NCI-H345 treated with DMSO at 0.1 percent for 48 hours (cell line): ENCODE results near the gene BCL2L12.

ENCODE experiments used
- DNase-seq: peaks from one replicate; lab custom pipeline; 2025; ENCODE audit not compliant: unreplicated experiment; lab: John Stamatoyannopoulos, UW

The BCL2L12 gene

DNA sequence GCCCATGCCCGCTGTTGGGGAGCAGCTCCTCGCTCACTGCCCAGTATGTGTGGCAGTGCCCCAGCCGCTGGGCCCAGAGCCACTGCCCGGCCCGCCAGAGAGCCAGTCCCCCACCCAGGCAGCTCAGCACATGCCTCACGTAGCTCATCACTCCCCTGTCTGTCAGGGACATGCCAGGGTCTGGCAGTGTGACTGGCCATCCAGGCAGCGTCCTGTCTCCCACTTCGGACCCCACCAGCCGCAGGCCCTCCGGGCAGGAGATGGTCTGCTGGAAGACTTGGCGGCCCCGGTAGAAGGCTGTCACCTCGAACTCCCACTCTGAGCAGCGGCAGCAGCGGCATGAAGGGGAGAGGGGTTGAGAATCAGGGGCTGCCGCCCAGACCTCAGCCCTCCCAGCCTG is 3.7 kb upstream of the BCL2L12 start:
- DNase-seq = no peak

DNA sequence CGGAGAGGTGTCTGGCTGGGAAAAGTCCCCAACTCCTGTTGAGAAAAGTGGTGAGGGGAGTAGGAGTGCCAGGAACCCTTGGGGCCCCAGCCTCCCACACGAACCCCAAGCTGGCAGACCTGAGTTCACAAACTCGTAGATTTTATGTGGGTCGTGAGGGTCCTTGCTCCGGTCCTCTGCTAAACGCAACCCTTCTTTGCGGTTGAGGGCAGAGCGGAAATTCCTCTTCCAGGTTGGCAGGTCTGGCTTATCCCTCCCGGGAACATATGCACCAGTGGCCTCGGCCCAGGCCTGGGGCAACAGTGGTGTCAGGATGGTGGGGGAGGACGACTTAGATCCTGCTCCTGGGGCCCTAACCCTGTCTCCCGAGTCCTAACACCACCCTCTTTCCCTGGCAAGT is 2.5 kb upstream of the BCL2L12 start:
- DNase-seq = no peak

GRCh38 chr19:49664171-49665035 is 1.3 kb upstream of the BCL2L12 start:
- peak; percentile 56 for DNase-seq

DNA sequence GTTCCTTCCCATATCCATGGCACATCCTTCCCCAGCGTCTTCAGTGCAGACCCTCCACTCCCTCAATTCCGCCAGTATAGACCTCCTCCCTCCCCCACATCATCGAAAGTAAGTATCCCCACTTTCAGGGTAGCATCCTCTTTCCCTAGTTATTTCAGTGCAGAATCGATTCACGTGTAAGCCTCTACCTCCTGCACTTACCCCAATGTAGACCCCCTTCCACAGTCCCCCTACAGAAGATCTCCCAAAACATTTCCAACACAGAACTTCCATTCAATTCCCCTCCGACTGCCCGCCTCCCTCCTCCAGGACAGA is 740 bp upstream of the BCL2L12 start:
- DNase-seq = no peak

DNA sequence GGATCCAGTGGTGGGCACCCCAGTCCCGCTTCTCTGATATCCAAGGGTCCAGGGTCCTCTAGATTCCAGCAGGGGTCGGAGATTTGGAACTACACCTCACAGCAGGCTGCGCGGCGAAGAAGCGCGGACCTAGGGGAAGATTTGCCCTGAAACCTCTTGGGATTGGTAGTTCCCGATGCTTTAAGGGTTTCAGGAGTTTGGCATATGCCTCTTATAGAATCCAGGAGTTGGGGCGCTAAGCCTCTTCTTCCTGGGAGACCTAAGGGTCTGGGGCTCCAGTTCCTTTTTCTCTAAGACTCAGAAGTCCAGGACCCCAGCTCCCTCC is 349 bp downstream of the BCL2L12 start:
- DNase-seq = no peak

DNA sequence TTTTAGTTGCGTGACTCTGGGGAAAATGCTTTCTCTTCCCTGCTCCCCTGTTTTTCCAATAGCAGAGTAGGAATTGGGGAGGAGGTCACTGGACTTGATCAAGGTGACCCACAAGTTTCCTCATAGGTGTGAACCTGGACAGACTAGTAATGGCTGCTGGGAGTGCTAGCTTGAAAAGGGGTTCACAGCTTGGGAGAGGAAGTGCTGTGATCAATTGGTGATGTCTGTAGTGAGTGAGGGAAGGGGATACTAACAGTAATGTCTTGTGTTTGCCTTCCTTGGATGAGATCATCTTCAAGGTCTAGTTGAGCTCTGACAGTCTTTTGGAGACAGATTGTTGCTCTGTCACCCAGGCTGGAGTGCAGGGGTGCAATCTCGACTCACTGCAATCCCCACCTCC is 1.7 kb downstream of the BCL2L12 start:
- DNase-seq = no peak

DNA sequence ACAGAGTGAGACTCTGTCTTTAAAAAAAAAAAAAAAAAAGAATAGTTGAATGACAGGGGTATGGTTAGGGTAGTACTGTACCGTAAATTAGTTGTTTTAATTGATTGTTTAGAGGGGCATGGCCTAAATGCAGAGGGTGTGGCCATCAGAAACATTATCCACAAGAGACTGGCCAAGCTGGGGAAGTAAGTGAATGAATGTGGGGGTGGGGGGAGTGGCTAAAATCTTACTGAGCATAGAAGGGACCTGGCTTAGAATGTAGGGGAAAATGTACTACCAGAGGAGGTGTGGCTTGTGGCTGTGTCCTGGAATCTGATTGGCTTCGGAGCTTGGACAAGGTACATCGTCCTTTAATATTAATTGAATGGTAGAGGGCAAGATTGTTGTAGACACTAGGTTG is 3.8 kb downstream of the BCL2L12 start:
- DNase-seq = no peak

DNA sequence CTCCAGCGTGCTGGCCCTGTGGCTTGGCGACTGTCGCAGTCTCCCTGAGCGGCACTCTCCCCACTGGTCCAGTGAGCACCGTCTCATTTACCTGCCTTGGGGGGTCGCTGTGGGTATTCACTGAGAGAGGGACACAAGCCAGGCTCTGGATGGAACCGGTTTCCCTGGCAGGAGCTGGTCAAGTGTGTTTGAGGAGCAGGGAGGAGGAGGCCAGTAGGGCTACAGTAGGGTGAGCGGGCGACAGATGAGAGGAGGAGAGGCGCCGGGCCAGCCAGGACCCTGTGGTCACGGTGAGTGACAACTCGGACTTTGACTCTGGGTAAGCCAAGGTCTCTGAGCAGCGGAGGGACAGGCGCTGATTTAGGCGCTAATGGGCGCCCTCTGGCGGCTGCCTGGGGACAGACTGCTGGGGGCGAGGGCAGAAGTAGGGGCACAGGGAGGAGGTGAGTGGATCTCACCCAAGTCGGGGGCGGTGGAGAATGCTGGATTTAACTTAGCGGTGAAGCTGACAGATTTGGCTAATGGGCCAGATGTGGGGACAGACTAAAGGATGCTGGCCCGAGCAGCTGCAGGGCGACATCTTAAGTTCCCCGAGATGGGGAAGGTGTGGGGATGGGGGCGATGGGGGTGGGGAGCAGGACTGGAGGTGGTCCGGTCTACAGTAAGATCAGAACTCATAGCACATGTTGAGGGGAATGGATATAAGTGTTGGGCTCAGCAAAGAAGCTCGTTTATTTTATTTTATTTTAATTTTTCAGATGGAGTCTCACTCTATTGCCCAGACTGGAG is 6.6 kb downstream of the BCL2L12 start:
- DNase-seq = peak; percentile 33

DNA sequence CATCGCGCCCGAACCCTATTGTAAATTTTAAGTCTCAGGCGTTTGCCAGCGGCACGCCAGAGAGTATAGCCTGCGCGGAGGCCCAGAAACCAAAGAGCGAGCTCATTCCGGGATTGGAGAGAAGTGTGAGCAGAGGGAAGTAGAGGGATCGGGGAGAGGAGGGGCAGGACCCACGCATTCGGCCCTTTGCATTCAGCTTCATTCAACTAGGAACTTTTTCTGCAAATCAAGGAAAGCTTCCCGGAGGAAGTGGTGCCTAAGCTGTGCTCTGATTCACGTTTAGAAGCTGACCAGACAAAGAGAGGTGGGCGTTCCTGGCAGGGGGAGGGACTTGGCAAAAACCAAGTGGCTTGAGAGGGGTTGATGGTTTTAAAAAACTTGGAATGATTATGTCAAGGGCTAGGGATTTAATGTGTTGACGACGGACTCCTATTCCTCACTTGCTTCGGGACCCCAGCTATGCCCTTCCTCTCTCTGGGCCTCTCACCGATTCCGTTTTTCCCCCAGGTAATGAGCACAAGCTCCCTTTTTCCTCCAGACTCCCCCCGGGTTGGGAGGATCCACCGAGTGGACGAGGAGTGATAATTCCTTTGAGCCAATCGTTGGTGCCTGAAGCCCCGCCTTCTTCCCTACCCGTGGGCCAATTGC is 10.5 kb downstream of the BCL2L12 start:
- DNase-seq = peak; percentile 69

DNA sequence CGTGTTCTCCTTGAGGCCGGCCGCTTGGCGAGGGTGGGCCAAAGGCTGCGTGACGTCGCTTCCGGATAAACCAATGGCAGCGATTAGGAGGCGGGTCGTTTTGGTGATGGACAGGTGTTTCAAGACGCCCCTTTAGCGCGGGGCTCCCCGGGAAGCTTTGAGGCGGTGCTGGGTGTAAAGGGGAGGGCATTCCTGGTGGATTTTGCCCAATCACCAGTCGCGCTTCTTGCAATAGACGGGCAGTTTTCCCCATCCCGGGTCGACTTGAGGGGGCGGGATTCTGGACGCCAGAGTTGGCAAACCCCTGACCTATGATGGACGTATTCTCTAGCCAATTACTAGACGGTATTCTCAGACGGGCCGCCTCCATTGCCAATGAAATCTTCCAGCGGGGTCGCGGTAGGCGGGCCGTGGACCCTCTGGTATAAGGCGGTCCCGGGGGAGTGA is 11.1 kb downstream of the BCL2L12 start:
- peak; percentile 95 for DNase-seq

DNA sequence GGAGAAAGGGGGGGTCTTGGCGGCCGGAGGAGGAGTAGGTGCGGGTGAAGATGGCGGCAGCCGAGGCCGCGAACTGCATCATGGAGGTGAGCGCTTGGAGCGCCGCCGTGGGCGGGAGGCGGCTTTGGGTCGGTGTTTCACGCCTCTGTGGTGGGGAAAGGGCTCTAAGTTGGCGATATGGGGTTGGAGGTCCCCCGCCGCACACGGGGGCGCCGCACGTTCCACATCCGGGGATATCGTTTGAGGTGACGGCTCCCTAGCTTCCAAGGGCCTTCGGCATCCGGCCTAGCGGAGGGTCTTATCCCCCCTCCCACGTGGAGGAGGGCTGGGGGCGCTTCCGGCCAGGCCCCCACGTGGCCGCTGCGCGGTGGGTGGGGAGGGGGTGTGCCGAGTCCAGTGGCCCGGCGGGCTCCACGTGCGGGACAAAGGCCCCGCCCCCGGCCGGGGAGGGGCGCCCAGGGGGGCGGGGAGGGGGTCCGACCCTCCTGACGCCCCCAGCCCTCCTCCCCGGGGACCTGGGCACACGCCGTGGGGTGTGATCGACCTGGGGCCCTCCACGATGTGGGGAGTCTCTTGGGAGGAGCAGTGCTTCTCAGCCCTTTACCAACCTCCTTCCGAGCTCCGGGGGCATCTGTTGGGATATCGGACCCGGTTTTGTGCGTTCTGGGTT is 11.6 kb downstream of the BCL2L12 start, which contains the start of gene PRMT1:
PRMT1 (plus strand) TSS at position 41 of the 670 bp plus-strand sequence; CDS start at position 51, 10 bp downstream.
- DNase-seq = no peak

DNA sequence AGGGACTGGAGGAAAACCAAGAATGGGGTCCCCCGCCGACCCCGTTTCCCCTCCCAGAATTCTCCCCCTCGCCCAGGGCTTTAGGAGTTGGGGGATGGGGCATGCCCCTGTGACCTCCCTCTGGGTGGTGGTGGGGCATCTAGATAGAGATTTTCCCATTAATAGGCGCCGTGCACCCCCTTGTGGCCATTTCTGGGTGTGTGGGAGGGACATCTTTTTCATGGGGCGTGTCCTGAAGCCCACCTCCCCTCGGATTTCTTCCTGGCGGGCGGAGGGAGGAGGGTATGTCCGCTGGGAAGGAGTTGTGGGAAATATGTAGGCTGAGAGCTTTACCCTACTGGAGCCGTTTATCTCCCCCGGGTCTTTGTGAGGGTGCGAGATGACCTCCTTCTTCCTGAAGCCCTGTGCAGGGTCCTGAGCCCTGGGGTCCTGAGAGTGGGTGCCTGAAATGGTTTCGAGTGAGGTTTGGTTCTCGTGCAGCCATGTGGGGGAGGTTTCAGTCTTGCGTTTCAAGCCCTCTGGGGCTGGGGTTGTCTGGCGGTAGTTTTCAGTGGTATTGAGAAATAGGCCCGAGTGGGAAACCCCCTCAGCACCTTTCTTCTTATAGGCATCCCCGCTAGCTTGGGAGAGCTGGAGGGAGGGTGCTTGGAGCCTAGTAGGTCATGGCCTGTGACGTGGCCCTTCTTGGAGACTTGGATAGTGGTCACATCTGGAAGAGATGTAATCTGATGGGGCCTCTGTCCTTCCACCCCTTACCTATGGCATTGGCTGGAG is 12.4 kb downstream of the BCL2L12 start:
- DNase-seq = peak; percentile 7

- no peak for DNase-seq
Measured at GRCh38 chr19:49678985-49679770, 13.4 kb downstream of the BCL2L12 start.

GRCh38 chr19:49679771-49680413 is 14.2 kb downstream of the BCL2L12 start:
- DNase-seq = no peak

DNA sequence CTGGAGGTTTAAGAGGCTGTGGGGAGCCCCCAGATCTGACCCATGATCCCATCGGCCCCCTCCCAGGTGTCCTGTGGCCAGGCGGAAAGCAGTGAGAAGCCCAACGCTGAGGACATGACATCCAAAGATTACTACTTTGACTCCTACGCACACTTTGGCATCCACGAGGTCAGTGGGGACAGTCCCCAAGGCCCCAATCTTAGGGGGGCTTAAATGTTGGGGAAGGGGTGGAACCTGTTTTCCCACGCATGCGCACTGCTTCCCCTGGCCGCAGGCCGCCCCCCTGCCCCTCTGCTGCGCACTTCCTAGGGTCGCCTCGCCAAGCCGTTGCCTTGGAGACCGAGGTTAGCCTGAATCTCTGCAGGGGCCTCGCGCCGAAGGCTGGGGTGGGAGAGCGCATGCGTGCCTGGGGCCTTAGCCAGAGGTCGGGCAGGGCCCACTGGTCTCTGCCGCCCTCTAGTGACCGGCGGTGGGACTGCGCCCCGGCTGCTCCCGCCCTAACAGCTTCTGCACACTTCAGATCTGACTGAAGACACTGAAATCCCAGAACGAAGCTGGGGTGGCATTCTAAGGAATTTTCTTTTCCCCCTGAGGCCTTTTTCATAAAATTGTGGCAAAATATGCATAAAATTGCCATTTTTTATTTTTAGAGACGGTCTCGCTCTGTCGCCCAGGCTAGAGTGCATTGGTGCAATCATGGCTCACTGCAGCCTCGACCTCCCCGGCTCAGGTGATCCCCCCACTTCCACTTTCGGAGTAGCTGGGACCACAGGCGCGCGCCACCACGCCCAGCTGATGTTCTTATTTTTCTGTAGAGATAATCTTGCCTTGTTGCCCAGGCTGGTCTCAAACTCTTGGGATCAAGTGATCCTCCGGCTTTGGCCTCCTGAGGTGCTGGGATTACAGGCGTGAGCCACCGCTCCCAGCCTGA is 15.0 kb downstream of the BCL2L12 start:
- peak; percentile 42 for DNase-seq

GRCh38 chr19:49681830-49682229 is 16.1 kb downstream of the BCL2L12 start:
- no peak for DNase-seq

GRCh38 chr19:49682274-49682673 is 16.5 kb downstream of the BCL2L12 start:
- DNase-seq = no peak

DNA sequence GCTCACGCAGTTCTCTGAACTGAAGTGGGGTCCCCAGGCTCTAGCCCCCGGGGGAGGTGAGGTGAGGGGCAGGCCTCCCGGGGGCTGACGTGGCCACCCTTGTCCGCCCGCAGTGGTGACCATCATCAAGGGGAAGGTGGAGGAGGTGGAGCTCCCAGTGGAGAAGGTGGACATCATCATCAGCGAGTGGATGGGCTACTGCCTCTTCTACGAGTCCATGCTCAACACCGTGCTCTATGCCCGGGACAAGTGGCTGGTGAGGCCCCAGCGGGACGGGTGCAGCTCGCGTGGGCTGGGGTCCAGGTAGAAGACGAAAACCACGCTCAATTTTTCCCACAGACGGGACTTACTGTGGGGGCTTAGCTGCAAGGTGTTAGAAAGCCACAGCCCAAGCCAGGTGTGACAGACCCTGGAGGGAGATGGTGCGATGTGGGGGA is 18.1 kb downstream of the BCL2L12 start:
- DNase-seq = no peak
